GM18861 (cell line): ENCODE results near the gene MAP1B.

Experiments used
- ATAC-seq: cut with Tn5 transposase; IDR thresholded peaks from one replicate; pipeline ENCODE4 v1.9.1; 2021; ENCODE audit not compliant: unreplicated experiment

MAP1B gene

DNA sequence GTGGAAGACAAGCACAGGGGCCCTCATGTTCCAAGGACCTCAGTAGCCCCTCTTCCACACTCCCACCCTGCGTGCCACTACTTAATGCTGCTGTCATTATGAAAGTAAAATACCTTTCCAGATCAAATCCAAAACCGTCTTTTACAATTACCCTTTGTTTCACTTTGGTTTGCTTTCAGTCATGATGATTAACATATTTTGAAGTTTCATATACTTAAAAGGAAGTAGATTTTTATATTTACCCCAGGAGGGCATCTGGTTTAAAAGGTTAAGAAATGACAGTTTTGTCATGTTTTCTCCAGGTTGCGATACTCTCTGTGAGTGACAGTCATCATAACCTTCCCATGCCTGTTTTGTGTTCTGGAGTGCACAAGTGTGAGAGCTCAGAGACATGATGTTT lies 13.5 kb upstream of the MAP1B start:
- no peak for ATAC-seq

DNA sequence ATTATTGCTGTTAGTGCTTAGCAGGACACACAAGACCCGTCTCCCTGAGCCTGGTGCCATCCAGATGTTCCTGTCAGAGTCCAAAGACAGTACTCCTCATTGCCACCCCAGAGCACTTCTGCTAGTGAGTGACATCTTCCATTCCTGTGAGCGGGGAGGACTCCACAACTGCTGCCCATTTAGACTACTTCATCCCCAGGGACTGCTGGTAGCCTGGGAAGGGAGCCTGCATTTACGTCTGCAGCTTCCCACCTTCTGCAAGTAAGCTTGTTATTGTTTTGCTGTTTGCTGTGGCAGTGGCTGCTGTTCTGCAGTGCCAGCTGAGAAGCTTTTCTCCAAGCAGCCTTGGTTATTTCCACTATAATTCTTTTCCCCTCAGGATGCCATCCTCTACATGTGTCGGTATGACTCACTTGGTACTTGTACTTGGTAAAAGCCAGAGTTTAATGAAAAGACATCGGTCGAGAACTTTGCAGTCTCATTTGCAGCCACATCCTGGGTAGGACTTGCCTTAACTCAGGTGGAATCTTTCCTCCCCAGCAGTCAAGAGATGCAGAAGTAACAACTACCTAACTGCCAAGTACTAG lies 10.6 kb upstream of the MAP1B start:
- no peak for ATAC-seq

DNA sequence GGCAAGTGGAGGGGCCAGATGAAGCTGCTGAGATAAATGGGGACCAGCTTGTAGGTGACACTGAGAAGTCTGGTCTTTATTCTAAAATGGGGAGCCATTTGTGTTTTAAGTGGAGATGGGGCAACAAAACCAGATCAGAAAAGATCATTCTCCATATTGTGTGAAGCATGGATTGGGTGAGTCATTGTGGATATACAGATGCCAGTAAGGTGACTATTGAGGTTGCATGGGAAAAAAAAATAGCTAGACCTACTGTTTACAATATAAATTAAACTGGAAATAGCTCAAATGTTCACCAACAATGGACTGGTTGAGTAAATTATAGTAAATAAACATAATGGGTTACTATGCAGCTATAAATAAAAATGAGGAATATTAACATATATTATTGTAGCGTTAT lies 5.4 kb upstream of the MAP1B start:
- ATAC-seq, result no peak

DNA sequence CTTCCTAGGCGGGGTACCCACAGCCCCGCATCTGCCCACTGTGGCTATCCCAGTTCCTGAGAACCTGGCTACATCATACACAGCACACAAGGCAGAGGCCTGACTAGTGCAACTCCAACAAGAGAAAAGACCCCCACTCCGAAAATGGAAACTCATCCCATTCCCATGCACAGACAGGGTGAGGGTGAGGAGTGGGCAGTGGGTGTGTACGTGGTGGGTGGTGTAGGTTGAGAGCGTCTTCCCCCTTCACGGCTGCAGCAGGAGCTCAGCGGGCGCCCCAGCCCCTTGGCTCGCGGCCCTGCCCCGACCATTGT lies 501 bp upstream of the MAP1B start:
- ATAC-seq, result no peak

DNA sequence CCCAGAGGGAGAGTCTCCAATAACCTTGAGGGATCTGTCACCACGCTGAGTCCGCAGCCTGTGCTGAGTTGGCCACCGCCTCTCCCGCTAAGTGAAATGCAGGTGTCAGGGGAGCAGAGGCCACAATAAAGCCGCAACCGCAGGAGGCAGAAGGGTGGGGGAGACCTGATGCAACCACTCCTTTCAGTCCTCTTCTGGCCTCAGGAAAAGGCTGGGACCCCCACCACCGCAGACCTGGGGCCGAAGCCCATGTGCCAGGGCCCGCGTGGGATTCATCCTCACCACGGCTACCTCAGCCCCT lies 576 bp downstream of the MAP1B start:
- no peak for ATAC-seq

DNA sequence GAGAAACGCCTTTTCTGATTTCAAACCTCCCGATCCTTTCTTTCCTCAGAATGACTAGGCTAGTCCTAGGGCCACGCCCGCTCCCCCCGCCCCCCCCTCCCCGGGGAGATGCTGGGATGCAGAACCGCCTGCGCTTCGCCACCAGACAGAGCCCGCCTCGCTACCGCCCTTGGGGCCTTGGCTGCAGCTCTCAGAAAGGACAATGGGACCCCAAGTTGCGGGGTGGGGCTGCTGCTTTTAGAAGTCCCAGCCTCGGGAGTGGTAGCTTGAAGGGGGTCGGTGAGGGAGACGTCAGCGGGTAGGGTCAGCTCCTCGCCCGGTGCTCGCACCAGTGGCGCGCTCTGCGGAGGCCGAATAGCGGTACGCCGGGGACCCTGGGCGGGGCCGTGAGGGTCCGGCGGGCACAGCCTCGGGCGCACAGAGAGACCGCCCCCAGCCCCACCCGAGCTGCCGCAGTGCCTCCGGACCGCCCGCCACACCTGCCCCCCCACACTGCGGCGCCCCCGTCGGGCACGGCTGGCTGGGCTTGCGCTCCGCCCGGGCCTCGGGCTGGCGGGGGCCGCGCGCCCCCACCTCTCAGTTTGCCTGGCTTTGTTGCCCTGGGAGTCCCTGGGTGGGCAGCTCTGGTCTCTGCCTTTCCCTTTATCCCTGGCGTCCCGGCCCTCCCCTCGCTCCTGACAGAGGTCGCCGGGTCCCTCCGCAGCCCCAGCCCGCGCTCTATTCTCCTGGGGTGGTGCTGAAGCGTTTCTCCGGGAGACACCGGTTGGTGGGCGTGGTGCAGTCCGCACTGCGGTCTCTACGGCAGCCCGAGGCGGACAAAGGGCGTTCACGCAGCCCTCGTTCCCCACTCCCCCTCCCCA lies 1.2 kb downstream of the MAP1B start:
- no peak for ATAC-seq

DNA sequence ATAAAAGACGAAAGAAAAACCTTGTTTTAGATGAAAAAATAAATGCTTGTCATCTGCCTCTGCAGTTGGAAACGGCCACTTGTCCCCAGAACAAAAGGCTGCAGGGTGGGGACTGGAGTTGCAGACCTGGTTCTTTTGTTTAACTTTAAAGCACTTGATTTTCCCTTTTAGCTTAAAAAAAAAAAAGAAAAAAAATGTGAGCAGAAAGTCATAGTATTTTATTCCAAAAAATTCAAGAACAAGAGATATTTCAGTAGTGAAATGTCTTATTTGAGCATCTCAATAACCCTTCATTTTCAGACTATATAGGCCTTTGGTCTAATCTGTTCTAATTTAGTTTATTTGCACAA lies 1.8 kb downstream of the MAP1B start:
- no peak for ATAC-seq

DNA sequence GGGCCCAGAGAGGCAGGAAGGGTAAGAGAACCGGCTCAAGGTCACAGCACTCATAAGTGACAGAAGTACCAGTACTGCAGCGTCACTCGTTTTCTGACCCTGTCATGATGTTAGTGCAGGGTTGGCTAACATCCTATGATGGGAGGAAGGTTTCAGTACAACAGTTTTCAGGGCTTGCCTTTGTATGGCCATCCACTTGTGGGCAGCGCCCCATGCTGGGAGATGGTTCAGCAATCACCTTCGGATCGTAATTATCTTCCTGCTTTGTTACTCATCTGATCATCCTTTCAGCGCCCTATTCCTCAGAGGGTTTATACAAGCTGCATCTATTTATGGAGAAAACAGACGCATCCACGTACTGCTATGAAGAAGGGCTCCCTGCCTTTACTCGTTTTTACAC lies 2.4 kb downstream of the MAP1B start:
- ATAC-seq, result no peak

DNA sequence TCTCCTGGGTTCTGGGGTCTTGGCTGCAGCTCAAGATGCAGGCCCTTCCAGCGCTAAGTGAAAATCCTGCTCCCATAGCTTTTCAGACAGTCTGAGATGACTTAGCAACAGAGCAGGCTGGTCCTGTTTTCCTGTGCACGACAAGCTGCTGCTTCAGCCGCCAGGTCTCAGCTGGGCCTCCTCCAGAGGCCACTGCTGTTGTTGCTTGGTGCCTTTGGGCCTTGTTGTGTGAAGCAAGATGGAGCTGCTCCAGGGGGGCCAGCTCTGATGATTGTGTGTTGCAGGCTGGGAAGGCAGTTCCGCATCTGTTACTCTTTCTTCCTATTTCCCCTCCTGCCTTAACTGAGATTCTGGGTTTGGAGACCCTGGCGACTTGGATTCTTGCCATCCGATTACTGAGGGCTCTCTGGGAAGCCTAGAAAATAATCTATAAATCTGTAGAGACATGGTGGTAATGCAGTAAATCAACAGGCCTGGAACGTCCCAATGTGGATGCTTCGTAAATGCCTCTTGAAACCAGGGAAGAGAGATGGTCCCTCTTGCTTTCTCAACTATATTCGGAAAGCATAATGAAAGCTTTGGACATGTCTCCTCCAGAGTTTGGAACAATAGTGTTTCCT lies 3.2 kb downstream of the MAP1B start:
- ATAC-seq, result no peak

DNA sequence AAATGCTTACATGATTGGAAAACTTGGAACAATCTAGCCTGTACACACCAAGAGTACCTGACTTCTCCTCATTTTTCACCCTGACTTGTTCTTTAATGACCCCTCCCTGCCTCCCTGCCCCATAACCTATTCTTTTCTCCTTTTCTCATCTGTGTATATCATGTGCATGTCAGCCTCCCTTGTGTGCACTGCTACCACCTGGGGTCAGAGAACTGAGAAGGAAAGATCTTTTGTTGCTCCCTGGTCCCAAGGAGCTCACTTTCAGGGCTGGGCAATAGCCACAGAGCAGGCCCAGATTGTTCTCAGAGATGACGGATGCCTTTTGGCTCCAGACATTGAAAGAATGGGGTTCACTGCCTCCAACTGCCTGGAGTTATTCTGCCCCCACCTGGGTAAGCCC lies 5.1 kb downstream of the MAP1B start:
- no peak for ATAC-seq

DNA sequence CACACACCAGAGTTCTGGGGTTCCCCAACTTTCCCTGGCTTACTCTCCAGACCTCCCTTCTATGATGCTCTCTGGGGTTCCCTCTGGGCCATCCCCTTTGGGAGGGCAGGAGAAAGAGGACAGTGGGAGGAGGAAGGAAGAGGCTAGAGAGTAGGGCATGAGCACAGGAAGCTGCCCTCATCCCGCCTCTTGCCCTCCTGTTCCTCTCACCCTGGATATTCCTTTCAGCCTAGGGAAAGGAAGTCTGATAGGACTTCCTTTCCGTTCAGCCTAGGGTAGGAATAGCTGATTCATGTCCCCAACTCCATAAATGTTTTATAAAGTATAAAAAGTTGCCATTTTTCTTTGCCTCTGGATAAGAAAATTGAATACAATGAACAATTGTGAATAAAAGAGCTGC lies 7.4 kb downstream of the MAP1B start:
- no peak for ATAC-seq

DNA sequence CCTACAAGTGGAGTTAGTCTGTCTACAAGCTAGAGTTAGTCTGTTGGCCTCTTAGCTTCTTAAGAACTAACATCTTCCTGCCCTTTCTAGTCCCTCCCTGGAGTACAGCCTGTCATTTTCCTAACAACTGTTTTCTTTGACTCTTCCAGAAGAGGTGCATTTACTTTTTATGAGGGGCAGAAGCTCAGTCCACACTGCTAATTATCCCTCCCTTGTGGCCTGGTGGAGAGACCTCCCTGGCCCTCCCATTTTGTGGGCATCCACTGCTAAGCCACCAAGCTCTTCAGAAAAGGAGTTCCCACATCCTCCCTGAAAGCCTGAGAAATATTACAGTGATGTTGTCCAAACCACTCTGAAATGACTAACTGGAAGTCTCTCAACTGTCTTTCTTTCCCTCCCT lies 8.0 kb downstream of the MAP1B start:
- no peak for ATAC-seq

DNA sequence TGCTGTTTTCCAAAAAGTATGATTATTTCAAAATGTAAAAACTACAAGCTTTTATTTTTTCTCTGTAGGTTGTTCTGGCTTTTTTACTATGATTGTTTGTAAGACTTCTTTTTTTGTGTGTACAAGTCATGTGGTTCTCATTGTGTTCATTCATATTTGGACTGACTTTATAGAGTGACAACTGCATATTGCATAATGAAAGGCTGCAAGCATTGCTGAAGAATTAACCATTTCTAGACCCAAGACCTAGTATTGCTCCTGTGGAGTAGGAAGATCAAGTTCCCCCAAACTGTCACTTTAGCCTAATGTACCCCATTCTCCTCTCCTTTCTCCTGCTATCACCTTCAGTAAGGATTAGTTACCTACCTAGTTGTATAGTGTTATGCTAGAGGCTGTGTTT lies 10.0 kb downstream of the MAP1B start:
- ATAC-seq, result no peak

DNA sequence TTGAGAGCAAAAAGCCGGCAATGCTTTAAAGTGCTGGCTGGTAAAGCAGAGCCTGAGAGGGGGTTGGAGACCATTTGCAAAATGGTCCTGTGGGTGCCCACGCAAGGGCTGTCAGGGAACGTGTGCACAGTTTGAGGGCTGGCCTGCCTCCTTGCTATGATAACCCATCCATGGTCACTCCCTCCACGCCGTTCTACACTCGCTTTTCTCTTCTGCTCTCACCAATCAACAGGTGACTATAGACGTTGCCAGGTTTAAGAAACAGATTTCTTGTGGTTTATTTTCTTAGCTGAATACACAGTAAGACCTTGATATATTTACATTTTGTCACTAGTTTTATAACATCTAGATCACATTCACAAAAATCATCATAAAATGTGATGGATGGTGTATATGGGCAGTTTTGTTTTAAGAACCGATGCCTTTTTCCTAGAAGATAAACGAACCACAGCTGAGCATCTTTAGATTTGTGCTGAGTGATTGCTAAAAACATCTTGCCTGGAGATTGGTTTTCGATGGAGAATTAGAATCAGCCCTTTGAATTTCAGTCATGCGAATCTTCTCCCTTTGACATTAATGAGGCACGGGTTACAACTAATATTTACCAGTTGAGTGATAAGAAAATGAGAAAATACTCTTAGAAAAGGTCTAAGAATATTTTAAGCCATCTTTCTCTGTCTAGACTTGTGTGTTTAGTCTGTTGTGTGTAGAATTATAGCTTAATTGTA lies 13.9 kb downstream of the MAP1B start:
- no peak for ATAC-seq

DNA sequence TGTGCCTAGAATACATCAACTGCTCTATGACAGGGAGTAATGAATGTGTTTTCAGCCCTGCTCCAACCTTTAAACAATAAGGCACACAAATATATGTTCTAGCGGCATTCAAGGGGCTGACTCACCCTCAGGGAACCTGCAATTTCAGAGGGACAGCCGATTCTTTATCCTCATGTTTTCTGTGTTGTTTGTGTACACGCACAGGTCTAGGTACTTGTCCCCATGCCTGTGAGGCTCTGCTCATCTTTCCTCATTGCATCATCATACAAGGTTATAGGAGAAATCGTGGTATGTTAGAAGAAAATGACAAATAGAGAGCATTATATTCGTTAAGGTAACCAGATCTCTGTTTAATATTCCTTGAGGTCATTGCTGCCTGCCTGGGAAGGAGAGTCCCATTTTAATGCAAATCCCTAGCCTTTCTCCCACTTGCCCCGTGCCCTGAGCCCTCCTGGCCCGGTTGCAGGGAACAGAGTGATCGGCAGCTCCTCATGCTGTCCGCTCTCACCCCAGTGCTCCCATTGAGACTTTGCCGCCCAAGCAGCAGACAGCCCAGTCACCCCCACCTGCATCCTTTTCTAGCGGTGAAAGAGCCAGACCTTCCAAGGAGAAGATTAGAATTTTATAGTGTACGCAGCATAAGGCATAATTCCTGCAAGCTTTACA lies 14.6 kb downstream of the MAP1B start:
- no peak for ATAC-seq

DNA sequence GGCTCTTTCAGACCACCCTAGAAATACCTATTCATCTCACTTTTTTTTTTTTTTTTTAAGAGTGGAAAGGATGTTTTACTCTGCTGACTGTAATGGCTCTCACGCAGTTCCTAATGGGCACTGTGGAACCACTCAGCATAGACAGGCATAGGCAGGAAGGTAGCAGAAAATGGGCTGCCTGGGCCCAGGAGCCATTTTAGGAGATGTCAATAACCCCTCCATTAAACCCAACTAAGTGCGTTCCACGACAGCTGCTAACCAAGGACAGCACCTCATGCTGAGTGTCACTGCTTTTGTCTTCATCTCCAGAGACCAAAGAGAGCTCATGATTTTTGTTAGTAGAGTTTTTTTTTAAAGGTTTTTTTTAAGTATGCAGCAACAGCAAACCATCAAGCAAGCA lies 15.3 kb downstream of the MAP1B start:
- ATAC-seq, result no peak

DNA sequence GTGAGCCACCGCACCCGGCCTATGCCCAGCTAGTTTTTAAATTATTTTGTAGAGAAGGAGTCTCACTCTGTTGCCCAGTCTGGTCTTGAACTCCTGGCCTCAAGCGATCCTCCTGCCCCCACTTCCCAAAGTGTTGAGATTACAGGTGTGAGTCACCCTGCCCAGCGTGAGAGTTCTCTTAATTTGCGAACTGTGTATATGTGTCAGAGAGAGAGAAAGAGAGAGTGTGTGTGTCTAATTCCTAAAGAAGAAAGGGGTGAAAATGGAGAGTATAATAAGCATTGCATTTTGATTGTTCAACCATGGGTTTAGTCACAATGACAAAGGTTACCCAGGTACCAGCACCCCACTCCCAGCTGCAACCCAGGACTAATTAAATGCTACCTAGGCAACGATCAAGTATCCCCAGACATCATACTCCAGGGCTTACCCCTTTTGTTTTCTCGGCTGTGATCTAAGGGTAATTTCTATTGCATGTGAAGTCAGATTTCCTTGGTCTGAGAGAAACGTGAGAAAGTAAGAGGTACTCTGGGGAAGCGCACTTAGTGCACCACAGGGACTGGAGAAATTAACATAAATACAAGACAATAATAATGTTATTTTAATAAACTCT lies 16.6 kb downstream of the MAP1B start:
- ATAC-seq, result no peak

DNA sequence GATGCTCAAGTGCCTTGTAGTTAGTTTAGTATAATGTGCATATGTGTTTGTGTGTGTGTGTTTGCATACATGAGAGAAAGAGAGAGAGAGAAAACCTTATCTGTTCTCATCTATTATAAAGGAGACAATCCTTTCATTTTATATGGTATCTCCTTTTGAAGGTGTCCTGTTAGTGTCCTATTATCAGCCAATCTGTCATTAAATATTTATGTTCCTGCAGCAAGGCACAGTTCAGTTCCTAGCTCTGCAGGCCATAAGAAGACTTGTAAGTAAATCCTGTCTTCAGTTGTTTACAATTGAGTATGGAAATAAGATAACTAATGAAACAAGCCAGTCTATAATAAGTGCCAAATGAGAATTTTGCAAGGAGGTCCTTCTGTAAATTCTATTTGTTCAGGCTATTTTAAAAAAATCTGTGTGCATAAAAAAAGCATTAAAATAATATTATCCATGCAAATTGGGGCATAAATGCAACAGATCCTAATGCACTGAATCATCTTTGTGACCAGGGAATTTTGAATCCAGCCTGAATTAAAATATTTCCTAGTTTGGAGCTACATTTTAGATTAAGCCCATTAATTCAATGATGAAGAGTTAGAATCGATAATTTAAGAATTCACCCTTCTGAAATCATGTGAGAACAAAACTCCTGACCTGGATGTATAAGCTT lies 18.1 kb downstream of the MAP1B start:
- ATAC-seq, result no peak

DNA sequence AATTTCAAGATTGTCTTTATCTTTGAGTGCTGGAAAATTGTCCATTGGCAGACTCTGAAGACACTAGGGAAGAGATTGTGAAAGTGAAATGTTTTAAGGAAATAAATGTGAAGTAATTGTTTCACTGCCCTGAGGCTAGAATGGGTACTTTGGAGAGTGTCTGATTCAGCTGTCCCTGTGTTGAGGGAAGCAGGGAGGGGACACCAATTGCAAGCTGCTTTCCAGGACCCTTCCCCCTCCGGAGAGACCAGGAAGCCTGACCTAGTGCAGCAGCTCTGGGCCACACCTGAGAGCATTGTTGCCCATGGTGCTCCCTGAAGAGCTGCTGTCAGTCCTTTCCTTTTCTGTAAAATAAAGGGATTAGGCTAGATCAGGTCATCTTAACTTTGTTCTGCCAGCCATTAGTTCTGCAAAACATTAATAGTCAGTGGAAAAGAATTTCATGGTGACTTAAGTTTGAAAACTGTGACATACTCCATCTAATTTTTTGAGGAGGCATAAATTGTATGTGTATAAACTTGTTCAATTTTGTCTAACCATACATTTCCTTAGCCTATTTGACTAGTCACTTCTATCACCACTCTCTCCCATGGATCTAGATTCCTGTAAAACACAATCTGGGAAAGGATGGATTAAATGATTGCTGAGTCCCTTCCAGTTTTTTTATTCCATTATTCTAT lies 18.8 kb downstream of the MAP1B start:
- no peak for ATAC-seq

DNA sequence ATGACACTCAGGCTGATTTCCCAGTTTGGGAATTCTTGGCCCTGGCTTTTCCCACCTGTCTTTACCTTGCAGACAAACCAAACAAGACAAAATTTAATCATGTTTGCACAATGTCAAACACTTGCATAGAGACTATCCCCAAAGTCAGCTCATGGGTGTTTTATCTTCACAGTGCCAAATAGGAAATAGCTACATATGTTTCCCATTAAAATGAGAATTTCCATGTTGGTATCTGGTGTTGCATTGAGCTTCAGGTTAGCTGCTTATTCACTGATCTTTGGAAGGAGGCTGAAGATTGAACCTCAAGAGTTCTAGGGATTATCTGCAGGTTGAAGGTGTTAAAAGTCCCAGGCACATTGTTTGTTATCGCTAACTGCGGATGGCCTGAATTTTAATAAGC lies 19.5 kb downstream of the MAP1B start:
- ATAC-seq, result no peak
